Gastroesophageal sphincter (tissue), 3 donors: ENCODE results near the gene IDH2.

Experiments used
- CTCF ChIP-seq, 4 experiments: fragments of 200-600 bp in 2 of 4; fragments of 450-650 bp in 2 of 4; sonication (generic) in 1 of 4; IDR thresholded peaks; one replicate each; pipeline ENCODE4 v1.5.1; 2017 to 2019; ENCODE audit warnings: antibody characterized with exemption in 4 of 4, mild to moderate bottlenecking in 2 of 4, moderate library complexity in 2 of 4
- POLR2AphosphoS5 ChIP-seq: sonication (generic); formaldehyde crosslinking; IDR thresholded peaks from one replicate; pipeline ENCODE4 v1.6.1; 2017; ENCODE audit warnings: antibody characterized with exemption

- no peak for TF ChIP-seq CTCF (IDR thresholded peaks at IDR 0.05)
- TF ChIP-seq POLR2AphosphoS5, result no peak
Observed at GRCh38 chr15:90121086-90121485, 18.8 kb upstream of the IDH2 start.
